Pancreas (tissue), 10 donors: ENCODE measurements around the gene DOK4. TPM values are rescaled to one million over a fixed set of nuclear protein-coding genes. Genes with fewer than 3 reads are reported as not detected.

Experiments
- ATAC-seq, 4 donors: fragments of 200-7000 bp; cut with Tn5 transposase; one replicate each; pipeline versions ENCODE4 v1.8.0 to v1.9.1; 2020; ENCODE audit warnings: mild to moderate bottlenecking in 4 of 4, moderate library complexity in 4 of 4
- DNase-seq, 6 donors: peaks; one replicate each; pipeline ENCODE4 v3.0.0-alpha.2; 2020
- FAIRE-seq: peaks from 2 replicates; lab custom pipeline; 2012; peaks lifted over from hg19 to GRCh38; lab: Jason Lieb, UNC
- H3K27ac ChIP-seq, 4 donors: fragments of 200-600 bp; sonication (generic); 1 replicate in 3 of 4; 2 replicates in 1 of 4; pipeline versions ENCODE4 v1.5.0 to v1.8.0; 2020
- H3K27me3 ChIP-seq, 4 donors: fragments of 200-600 bp; one replicate each; pipeline ENCODE4 v1.8.0; 2021
- H3K36me3 ChIP-seq, 3 donors: fragments of 200-600 bp; sonication (generic) in 1 of 3; one replicate each; pipeline versions ENCODE4 v1.5.0 to v1.8.0; 2020 to 2021
- H3K4me1 ChIP-seq, 3 donors: fragments of 200-600 bp; one replicate each; pipeline ENCODE4 v1.8.0; 2021
- H3K4me3 ChIP-seq, 4 donors: fragments of 200-600 bp; sonication (generic) in 2 of 4; one replicate each; pipeline versions ENCODE4 v1.5.0 to v1.8.0; 2020 to 2021
- H3K9me3 ChIP-seq, 4 donors: fragments of 200-600 bp; one replicate each; pipeline ENCODE4 v1.8.0; 2021
- CTCF ChIP-seq, 4 donors: fragments of 200-600 bp; sonication (generic) in 3 of 4; IDR thresholded peaks; one replicate each; pipeline versions ENCODE4 v1.5.0 to v1.8.0; 2021; ENCODE audit warnings: antibody characterized with exemption in 4 of 4
- WGBS, 2 donors: extraction: QIAGEN DNeasy Blood & Tissue Kit; methylation state at CpG; one replicate each; pipeline ENCODE4 v1.1.7; 2013; 5-methylcytosine and 5-hydroxymethylcytosine counted together
- intact Hi-C, 3 donors: fragments of 100-400 bp; cut with DNase I; formaldehyde crosslinking; loops; one replicate each; pipeline versions ENCODE4 v1.11.1 to v1.14.2; 2022
- polyA plus RNA-seq, 2 donors: library from polyadenylated mRNA; stranded (reverse); fragments of 200-250 nt; gene quantifications; one replicate each; pipeline ENCODE4 v1.2.3, GENCODE V29; 2013
- total RNA-seq, 6 donors: library from RNA; stranded (reverse); fragmentation: NEBNext Ultra II Directional in 4 of 6; extraction: Animal tissue kit (Norgen Biotek cat#: 25700) in 4 of 6; gene quantifications; one replicate each; pipeline versions ENCODE4 v1.2.1 to v1.2.4, GENCODE V29; 2021 to 2023
- donor health status: healthy with polysubstance abuse.
- donor health status: DM: no; HTN: no; CAD: no; lungs with moderate emphysema.
- donor health status: DM: no; HTN: no; CAD: no.
- donor health status: control.
- donor health status: control.
- donor health status: Bipolar disorder and iron deficiency.
- donor health status: DM: yes; HTN: yes; CAD: no.
- donor health status: DM: no; HTN: no; CAD: no.
- donor health status: DM: no; HTN: no; CAD: no.
- donor health status: DM: yes; HTN: yes; CAD: no.

DOK4 gene
- total and polyA plus RNA-seq, 8 donors, result 9.2 to 26.4 (median 15.5) TPM

DNA sequence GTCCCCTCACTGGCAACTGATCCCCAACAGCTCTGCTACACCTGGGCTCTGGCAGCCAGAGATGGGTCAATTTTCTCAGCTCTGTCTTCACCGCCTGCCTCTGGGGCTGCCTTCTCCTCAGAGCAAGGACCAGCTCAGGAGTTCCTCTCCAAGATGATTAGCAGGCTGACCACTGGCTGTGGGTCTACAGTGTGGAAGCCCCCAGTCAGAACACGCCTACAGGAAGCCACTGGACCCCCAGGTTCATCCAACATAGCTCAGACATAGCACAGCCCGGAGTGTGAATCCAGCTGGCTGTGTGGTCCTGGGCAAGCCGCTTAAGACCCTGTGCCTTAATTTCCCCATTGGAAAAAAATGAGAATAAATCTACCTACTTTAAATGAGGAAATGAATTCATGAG is 4.9 kb downstream of the DOK4 start:
- 91 to 94% methylated on average over 4 of the region's 4 CpGs for WGBS, 2 donors
- H3K27me3 ChIP-seq, result no peaks in the 10 kb centered on the region
- ATAC-seq, result no peak
- H3K4me1 ChIP-seq, result peaks cover 0 to 19% (median 7%) of the 10 kb centered on the region in 3 donors
- H3K36me3 ChIP-seq, result no peaks in the 10 kb centered on the region
- DNase-seq, result peak in 1 of 6 donors; percentile 26
- no peak overlapping the region for H3K4me3 ChIP-seq
- FAIRE-seq, result no peak
- TF ChIP-seq CTCF (IDR thresholded peaks at IDR 0.05), result no peak
- H3K9me3 ChIP-seq, result no peaks in the 10 kb centered on the region
- intact Hi-C loops, result no loop called here
- no peak overlapping the region for H3K27ac ChIP-seq

DNA sequence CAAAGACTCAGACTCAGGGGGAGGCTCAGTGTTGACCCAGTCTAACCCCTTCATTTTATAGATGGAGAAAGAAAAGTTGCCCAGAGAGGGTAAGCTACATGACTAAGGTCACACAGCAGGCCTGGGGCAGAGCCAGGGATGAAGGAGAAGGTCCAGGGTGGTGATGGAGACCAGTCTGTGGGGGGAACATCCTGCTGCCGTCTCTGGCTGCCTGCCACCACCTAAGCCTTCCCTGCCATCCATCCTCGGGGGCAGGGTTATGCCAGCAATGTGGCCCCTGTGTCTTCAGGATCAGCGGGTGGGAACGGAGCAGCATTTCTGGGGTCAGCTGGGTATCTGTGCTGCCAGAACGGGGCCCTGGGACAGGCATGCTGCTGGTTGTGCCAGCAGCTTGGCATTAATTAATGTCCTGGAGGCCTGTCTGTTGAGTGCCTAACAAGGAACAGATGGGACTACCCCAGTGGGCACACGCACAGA is 5.5 kb downstream of the DOK4 start:
- peak overlapping the region; percentile 22 to 76 (median 60) for H3K27ac ChIP-seq
- WGBS, 2 donors, result 36 to 45% methylated on average over 6 of the region's 6 CpGs
- intact Hi-C loops, result no loop called here
- H3K27me3 ChIP-seq, result no peaks in the 10 kb centered on the region
- TF ChIP-seq CTCF (IDR thresholded peaks at IDR 0.05), result no peak
- no peaks in the 10 kb centered on the region for H3K36me3 ChIP-seq
- no peaks in the 10 kb centered on the region for H3K9me3 ChIP-seq
- DNase-seq (peak in 1 of 6 donors; percentile 53), FAIRE-seq (no peak), ATAC-seq (no peak)
- peaks cover 0 to 19% (median 7%) of the 10 kb centered on the region in 3 donors for H3K4me1 ChIP-seq
- H3K4me3 ChIP-seq, result no peak overlapping the region

DNA sequence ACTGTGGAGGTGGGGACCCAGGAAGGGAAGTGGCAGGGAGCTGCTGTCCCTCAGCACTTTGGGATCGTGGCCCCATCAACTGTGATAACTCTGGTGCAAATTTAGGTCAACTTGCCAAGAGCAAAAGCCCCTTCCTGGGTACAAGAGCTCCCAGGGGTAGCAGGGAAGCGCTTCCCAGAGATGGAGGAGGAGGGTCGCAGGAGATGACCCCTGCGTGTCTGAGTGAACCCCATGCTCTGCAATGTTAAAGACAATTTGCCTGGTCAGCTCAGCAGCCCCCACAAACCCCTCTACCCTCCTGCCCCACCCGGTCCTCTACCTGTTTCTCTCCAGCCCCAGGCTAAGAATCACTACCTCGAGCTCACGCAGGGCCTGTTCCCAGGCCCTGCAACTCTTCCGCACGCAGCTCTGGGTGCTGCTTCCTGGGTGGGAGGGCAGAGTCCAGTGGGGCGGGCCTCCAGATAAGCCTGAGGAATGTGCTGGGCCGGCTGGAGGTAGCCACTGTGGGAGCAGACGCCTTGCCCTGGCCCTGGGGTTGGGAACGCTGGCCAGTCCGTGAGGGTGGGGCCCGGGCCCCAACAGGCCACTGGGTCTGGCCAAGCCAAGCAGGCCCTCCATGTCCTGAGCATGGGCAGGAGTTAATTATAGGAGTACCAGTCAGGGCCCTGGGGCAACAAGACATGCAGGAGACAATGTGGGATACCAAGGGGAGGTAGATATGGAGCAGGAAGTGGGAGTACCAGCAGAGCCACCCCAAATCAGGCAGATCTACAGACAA is 6.1 kb downstream of the DOK4 start:
- DNase-seq, result peak; percentile 79 to 93 (median 84)
- FAIRE-seq, result no peak
- Histone ChIP-seq H3K36me3 (no peaks in the 10 kb centered on the region), H3K27me3 (no peaks in the 10 kb centered on the region), H3K4me1 (peaks cover 0 to 16% (median 3%) of the 10 kb centered on the region in 3 donors), H3K9me3 (no peaks in the 10 kb centered on the region), H3K27ac (peak overlapping the region; percentile 22 to 76 (median 60)), H3K4me3 (peak overlapping the region in 1 of 4 donors; percentile 40)
- WGBS, 2 donors, result 19 to 20% methylated on average over 15 of the region's 15 CpGs
- ATAC-seq, result peak; percentile 87 to 94 (median 90)
- intact Hi-C loops, result no loop called here
- no peak for TF ChIP-seq CTCF (IDR thresholded peaks at IDR 0.05)

GRCh38 chr16:57479205-57479975 is 6.9 kb downstream of the DOK4 start:
- FAIRE-seq (no peak), ATAC-seq (peak; percentile 19 to 61 (median 36)), DNase-seq (peak in 1 of 6 donors; percentile 72)
- peak overlapping the region in 3 of 4 donors; percentile 59 to 76 (median 60) for H3K27ac ChIP-seq
- peak overlapping the region in 2 of 4 donors; percentile 7 to 40 for H3K4me3 ChIP-seq
- H3K9me3 ChIP-seq, result no peaks in the 10 kb centered on the region
- intact Hi-C loops, result no loop called here
- WGBS, 2 donors, result 54 to 63% methylated on average over 36 of the region's 36 CpGs
- H3K4me1 ChIP-seq, result peaks cover 0 to 16% (median 0%) of the 10 kb centered on the region in 3 donors
- H3K36me3 ChIP-seq, result peaks cover 0 to 4% (median 0%) of the 10 kb centered on the region in 3 donors
- H3K27me3 ChIP-seq, result no peaks in the 10 kb centered on the region
- no peak for TF ChIP-seq CTCF (IDR thresholded peaks at IDR 0.05)
